Activated T-helper 9 cell treated with anti-CD3 and anti-CD28 coated beads, Interleukin-2, amount 50 U/mL, for 16 hours (primary cell): ENCODE results near the gene MACC1.
"Not testable (repeated sequence)": the region's sequence is repeated elsewhere in the genome, so short reads cannot be mapped to it uniquely, and the experiment has no call there.

Experiments used
- DNase-seq: peaks from one replicate; pipeline ENCODE4 v3.0.0-alpha.2; 2020; ENCODE audit warnings: low read depth

The MACC1 gene

GRCh38 chr7:20207811-20208210, 9.4 kb downstream of the MACC1 start:
- not testable (repeated sequence) for DNase-seq

- no peak for DNase-seq
These were observed 10.9 kb downstream of the MACC1 start for GRCh38 chr7:20206104-20206896.

GRCh38 chr7:20203316-20203715, 13.9 kb downstream of the MACC1 start:
- no peak for DNase-seq

GRCh38 chr7:20201380-20201779, 15.8 kb downstream of the MACC1 start:
- no peak for DNase-seq

GRCh38 chr7:20200971-20201370, 16.2 kb downstream of the MACC1 start:
- no peak for DNase-seq

- DNase-seq: no peak
These were observed 16.8 kb downstream of the MACC1 start for GRCh38 chr7:20200361-20200760.

- DNase-seq: no peak
These were observed 18.0 kb downstream of the MACC1 start for GRCh38 chr7:20199015-20199737.

- no peak for DNase-seq
These were observed 18.9 kb downstream of the MACC1 start for GRCh38 chr7:20198260-20198659.

GRCh38 chr7:20197837-20198236, 19.3 kb downstream of the MACC1 start:
- DNase-seq: no peak

GRCh38 chr7:20197125-20197748, 19.9 kb downstream of the MACC1 start:
- DNase-seq: no peak

GRCh38 chr7:20194343-20194995, 22.7 kb downstream of the MACC1 start:
- DNase-seq: no peak

- DNase-seq: no peak
These were observed 23.3 kb downstream of the MACC1 start for GRCh38 chr7:20193873-20194272.

GRCh38 chr7:20193242-20193777, 23.9 kb downstream of the MACC1 start:
- no peak for DNase-seq

- no peak for DNase-seq
These were observed 25.8 kb downstream of the MACC1 start for GRCh38 chr7:20191391-20191869.

- no peak for DNase-seq
These were observed 26.4 kb downstream of the MACC1 start for GRCh38 chr7:20190560-20191390.

- DNase-seq: no peak
These were observed 27.3 kb downstream of the MACC1 start for GRCh38 chr7:20189852-20190251.

GRCh38 chr7:20188567-20188966, 28.6 kb downstream of the MACC1 start:
- no peak for DNase-seq

- not testable (repeated sequence) for DNase-seq
These were observed 29.3 kb downstream of the MACC1 start for GRCh38 chr7:20187850-20188249.

GRCh38 chr7:20185988-20186387, 31.2 kb downstream of the MACC1 start:
- DNase-seq: no peak

- no peak for DNase-seq
These were observed 34.1 kb downstream of the MACC1 start for GRCh38 chr7:20183086-20183485.

GRCh38 chr7:20176578-20177242, 40.5 kb downstream of the MACC1 start:
- no peak for DNase-seq
